ENCODE results near the gene GGTA1.

- TF ChIP-seq CTCF (IDR thresholded peaks at IDR 0.05) (no peak), POLR2A (IDR thresholded peaks at IDR 0.05) (no peak)
Measured at GRCh38 chr9:121491111-121491510, 8.5 kb downstream of the GGTA1 start.
